ENCODE measurements around the gene CHMP6. TPM values are rescaled to one million over a fixed set of nuclear protein-coding genes. Genes with fewer than 3 reads are reported as not detected.

The CHMP6 gene
- total RNA-seq, 1 donor from 2014 or later = 22.5 TPM

GRCh38 chr17:80970762-80971703 is 20.6 kb upstream of the CHMP6 start:
- DNase-seq = peak; percentile 41

DNA sequence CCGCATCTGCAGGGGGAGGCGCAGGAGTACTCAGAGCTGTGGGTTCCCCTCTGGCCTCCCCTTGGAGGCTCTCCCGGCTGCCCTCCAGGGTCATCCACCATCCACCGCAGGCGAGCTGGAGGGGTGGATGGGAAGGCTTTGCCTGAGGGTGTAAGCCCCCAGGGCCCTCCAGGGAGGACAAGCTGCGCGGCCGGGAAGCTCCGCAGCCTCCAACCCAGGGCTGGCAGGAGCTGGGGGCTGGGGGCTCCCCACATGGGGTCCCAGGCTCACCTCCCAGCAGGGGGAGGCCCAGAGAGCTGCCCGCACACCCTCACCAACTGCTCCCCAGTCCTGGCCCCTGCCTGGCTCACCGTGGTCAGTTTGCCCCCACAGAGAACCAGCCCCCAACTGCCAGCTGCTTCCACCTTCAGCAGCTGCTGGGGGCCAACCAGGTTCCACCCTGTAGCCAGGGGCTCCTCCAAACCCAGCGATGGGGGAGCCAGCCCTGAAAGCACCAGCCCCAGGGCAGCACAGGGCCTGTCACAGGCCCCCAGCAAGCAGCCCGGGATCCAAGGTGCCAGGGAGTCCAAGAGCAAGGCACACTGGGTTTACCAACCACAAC is 19.8 kb upstream of the CHMP6 start:
- DNase-seq = no peak

- DNase-seq = no peak
Observed at GRCh38 chr17:80976701-80977100, 14.9 kb upstream of the CHMP6 start.

DNA sequence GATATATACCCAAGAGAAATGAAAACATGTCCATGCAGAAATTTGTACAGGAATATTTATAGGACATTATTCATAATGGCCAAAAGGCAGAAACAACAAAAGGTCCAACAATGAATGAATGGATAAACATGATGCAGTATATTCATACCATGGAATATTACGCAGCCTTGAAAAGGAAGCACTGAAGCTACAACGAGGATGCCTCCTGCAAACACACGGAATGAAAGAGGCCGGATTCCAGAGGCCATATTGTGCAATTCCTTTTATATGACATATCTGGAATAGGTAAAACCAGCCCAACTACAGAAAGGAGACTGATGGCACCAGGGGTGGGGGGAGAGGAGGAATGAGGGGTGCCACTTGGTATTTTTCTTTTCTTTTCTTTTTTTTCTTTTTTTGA is 14.5 kb upstream of the CHMP6 start:
- no peak for DNase-seq

GRCh38 chr17:80978499-80979497 is 12.8 kb upstream of the CHMP6 start:
- DNase-seq = peak; percentile 27

- no peak for DNase-seq
Observed at GRCh38 chr17:80979547-80980378, 11.9 kb upstream of the CHMP6 start.

DNA sequence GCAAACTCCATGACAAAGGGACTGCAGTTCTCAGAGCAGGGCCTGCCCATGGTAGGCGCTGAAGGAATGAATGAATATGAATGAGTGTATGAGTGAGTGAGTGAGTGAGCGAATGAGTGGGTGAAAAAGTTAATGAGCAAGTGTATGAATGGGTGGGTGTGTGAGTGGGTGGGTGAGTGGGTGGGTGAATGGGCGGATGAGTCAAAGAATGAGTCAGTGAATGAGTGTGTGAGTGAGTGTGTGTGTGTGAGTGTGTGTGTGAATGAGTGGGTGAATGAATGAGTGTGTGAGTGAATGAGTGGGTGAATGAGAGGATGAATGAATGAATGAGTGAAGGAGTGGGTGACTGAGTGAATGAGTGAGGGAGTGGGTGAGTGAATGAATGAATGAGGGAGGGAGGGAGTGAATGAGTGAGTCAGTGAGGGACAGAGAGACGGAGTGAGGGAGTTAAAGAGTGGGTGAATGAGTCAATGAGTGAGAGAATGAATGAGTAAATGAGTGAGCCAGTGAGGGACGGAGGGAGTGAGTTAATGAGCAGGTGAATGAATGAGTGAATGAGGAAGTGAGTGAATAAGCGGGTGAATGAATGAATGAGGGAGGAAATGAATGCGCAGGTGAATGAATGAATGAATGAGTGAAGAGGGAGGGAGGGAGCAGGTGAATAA is 11.1 kb upstream of the CHMP6 start:
- no peak for DNase-seq

GRCh38 chr17:80981062-80981902 is 10.4 kb upstream of the CHMP6 start:
- peak; percentile 51 for DNase-seq

DNA sequence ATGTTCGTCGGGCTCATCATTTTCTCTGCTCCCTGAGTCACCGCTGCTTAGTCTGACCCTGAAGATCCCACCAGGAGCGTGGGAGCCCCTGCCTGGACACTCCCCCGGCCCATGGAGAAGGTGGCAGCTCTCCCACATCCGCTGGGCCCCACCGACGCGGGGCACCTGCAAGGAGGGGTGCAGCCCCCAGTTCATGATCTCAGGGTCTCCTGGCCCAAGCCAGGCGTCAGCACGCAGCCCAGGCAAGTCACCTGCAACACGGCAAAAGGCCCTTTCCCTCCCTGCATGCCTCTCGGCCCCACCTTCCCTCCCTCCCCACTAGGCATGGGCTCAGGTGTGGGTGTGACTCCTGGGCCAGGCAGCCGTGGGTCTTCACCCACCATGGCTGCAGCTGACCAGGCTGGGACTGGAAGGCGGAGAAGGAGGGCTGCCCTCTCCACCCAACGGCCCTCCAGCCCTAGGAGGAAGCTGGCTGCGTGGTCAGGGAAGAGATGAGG is 9.7 kb upstream of the CHMP6 start:
- no peak for DNase-seq

DNA sequence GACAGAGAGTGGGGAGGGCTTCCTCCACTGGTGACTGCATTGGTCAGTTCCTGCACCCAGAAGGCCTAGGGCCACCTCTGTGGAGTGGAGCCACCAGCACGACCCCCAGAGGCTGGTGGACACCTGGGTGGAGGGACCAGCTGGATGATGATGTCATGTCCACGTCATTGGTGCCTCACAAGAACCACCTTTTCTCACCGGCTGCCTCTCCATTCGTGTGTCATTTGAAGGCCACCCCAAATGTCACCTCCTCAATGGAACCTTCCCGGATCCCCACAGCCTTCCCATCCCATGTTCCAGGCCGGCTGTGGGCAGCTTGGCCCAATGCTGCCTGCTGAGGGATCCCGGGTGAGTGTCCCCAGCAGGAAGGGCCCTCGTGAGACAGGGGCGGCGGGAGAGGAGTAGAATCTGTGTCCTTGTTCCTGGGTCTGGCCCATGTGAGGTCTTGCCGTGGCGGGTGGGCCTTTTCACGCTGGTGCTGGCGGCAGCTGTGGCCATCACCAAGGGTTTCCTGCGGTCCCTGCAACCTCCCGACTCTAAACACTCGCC is 9.1 kb upstream of the CHMP6 start:
- no peak for DNase-seq

GRCh38 chr17:80983545-80983944 is 8.1 kb upstream of the CHMP6 start:
- DNase-seq = no peak

DNA sequence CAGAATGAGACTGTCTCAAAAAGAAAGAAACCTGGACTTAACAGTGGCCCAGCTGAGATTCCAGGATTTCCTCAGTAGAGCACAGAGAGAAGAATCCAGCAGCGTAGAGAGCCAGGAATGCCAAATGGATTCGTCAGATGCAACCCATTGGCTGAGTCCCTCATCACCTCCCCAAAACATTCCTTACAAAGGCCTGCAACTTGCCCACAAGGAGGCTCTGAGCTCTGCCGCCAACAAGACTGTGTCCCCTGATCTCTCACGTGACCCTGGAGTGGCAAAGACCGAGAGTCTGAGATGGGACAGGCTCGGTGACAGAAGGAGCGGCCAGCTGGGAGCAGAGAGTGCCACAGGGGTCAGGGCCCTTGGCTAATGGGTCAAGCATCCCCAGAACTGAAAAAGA is 6.9 kb upstream of the CHMP6 start:
- peak; percentile 30 for DNase-seq

DNA sequence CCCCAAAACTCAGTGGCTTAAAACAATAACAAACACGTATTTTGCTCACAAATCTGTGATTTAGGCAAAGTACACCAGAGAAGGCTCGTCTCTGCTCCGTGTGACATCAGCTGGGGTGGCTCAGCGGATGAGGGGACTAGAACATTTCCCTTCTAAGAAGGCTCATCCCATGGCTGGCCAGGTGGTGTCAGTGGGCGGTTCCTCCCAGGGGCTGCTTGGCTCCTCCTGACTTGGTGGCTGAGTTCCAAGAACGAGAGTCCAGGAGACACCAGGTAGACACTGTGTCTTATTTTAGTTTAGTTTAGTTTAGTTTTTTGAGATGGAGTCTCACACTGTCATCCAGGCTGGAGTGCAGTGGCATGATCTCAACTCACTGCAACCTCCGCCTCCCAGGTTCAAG is 5.6 kb upstream of the CHMP6 start:
- DNase-seq = no peak

GRCh38 chr17:80986816-80987475 is 4.7 kb upstream of the CHMP6 start:
- DNase-seq = no peak

- DNase-seq = no peak
Observed at GRCh38 chr17:80987941-80988461, 3.6 kb upstream of the CHMP6 start.

GRCh38 chr17:80989586-80989913 is 2.1 kb upstream of the CHMP6 start:
- no peak for DNase-seq

GRCh38 chr17:80990921-80991644 is 558 bp upstream of the CHMP6 start:
- DNase-seq = no peak
